Measurements from ENCODE around the gene ACSBG1.

ACSBG1 gene

GRCh38 chr15:78234515-78235040 is at the start of gene ACSBG1:
Gene ACSBG1, minus strand, starts transcription at chr15:78234565. Its CDS starts 64 bp downstream, at chr15:78234501.
- DNase-seq: no peak

- DNase-seq: no peak
These were observed 48.0 kb upstream of the ACSBG1 start for GRCh38 chr15:78282324-78282723.

- no peak for DNase-seq
These were observed 46.1 kb upstream of the ACSBG1 start for GRCh38 chr15:78280319-78281072.

GRCh38 chr15:78276064-78276943 is 41.9 kb upstream of the ACSBG1 start:
- DNase-seq: no peak

GRCh38 chr15:78274994-78275393 is 40.6 kb upstream of the ACSBG1 start:
- no peak for DNase-seq

DNA sequence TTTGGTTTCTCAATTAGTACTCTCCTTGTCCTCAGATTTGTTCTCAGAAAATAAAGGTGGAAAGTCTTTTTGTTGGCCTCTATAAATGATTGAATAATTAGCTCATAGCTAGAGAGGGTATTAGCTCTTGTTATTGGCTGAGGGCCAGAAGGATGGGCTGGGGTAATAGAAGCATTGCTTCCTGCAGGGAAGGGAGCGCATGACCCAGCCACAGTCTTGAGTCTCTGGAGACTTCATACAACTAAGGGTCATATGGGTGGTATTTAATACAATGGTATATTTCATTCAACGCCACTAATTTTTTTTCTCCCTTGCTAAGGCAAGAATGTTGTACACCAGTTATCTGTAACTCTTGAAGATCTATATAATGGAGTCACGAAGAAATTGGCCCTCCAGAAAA is 38.4 kb upstream of the ACSBG1 start:
- DNase-seq: no peak

- no peak for DNase-seq
These were observed 38.0 kb upstream of the ACSBG1 start for GRCh38 chr15:78272316-78272715.

DNA sequence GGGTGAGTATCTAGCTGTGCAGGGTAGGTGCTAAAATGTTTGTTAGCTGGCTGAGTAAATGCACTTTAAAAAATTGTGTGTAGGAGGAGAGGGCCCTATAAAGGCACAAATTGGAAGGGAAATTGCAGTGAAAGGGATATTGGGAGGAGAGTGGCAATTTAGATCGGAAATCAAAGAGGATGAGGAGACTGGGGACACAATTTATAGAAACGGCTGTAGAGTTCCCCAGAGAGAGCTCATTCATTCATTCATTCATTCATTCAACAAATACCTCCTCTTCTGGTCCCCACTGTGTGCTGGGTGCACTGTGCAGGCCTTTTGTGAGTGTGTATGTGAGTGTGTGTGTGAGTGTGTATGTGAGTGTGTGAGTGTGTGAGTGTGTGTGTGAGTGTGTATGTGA is 32.4 kb upstream of the ACSBG1 start:
- no peak for DNase-seq

- DNase-seq: no peak
These were observed 31.9 kb upstream of the ACSBG1 start for GRCh38 chr15:78266229-78266628.

DNA sequence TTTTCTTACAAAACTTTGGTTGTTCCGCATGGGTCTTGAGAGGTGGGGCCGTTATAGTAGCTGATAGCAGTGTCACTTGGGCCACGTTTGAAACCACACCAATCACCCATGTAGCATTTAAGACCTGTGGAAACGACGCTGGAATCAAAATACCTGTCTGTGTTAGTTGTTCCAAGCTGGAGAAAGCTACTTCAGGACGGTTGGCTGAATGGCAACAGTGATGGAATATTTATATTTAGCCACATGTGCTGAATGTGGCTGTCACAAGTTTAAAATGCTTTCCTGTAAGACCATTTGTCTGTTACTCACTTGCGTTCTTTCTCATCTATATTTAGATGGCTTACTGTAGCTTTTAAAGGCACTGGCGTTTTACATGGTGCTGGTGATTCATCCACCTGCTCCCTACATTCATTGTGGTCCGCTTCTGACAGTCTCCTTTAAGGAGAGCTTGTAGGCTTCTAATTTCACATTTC is 31.4 kb upstream of the ACSBG1 start:
- no peak for DNase-seq

- no peak for DNase-seq
These were observed 30.7 kb upstream of the ACSBG1 start for GRCh38 chr15:78265137-78265460.

- DNase-seq: no peak
These were observed 30.2 kb upstream of the ACSBG1 start, which contains the start of gene DNAJA4 for GRCh38 chr15:78264304-78265136. Gene DNAJA4, plus strand, starts transcription at chr15:78264562. Its CDS starts 202 bp downstream, at chr15:78264764.

DNA sequence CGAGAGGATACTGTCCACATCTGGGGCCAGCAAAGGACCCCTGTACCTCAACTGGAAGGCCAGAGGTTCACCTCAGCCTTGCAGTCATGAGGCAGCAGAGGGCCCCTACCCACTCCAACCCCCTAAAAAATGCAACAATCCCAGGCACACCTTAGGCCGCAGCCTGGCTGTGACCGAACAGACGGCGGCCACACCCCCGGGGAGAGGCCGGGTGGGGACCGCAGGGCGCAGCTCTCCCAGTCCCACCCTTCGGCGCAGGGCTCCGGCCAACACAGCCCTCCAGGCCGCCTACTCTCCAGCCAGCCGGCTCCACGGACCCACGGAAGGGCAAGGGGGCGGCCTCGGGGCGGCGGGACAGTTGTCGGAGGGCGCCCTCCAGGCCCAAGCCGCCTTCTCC is 29.5 kb upstream of the ACSBG1 start:
- no peak for DNase-seq

DNA sequence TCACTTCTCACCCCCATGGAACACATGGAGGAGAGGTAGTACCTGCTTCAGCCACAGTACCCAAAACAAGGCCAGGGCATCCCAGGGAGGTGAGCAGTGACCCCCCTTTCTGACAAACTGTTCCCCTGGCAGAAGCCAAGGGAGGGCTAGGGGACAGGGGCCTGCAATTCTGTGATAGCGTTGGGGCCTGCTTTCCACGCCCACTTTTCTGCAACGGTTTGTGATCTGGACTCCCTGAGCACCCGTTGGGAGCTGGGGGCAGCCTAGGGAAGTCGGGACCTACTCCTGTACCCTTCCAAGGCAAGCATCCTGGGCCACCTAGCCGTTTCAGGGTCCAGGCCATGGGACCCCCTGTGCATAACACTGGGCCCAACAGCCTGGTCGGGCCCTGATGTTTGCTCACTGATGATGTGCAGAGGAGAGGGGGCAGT is 29.0 kb upstream of the ACSBG1 start:
- DNase-seq: no peak

DNA sequence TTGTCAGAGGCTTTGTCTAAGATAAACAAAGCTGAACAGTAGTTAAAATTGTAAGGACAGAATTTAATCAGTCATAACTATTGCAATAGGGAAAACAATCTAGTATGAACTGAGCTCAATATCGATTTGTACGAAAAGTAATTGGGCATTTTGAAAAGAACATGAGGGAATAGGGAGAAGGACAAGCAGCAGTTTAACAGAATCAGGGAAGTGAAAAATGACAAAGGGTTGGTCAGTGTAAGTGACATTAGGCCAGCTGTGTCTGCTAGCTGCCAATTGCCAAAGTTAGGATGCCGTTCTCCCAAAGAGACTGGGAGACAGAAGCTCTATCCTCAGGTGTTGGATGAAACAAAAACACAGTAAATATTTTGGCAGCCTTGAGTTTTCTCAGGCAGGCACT is 26.7 kb upstream of the ACSBG1 start:
- DNase-seq: no peak

GRCh38 chr15:78260489-78260888 is 26.1 kb upstream of the ACSBG1 start:
- DNase-seq: no peak

GRCh38 chr15:78259232-78259631 is 24.9 kb upstream of the ACSBG1 start:
- DNase-seq: no peak

DNA sequence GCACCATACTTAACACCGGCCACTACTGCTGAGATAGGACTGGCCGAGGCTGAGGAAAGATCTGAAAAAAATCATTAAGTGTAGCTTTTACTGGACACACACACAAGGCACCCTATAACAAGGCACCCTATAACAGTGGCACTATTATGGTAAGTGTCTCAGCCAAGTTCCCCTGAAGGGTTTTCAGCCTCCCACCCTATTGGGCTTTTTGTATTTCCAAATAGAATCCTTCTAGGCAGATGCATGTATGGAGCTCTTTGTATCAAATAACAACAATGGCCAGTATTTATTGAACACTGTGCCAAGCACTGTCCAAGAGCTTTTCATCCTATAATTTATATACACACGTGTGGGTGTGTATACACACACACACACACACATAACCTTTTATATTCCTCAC is 23.3 kb upstream of the ACSBG1 start:
- DNase-seq: no peak

DNA sequence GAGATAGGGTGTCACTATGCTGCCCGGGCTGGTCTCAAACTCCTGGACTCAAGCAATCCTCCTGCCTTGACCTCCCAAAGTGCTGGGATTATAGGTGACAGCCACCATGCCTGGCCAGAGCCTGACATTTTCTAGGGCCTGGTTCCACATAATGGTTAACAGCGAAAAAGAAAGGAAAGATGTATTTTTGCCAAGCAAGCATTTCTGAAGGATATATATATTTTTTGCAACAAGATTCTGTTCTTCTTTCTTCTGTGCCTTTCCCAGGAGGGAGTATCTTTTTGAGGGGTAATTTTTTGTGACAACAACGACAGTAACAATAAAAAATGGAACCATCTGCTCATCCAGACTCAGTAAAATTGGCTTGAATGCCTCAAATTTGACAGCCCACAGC is 21.7 kb upstream of the ACSBG1 start:
- DNase-seq: no peak

GRCh38 chr15:78255421-78256043 is 21.2 kb upstream of the ACSBG1 start:
- DNase-seq: no peak

- DNase-seq: no peak
These were observed 16.8 kb upstream of the ACSBG1 start for GRCh38 chr15:78251136-78251535.

GRCh38 chr15:78249131-78249530 is 14.8 kb upstream of the ACSBG1 start:
- no peak for DNase-seq
